ENCODE results near the gene FOXO6. TPM values are rescaled to one million over a fixed set of nuclear protein-coding genes. Genes with fewer than 3 reads are reported as not detected.
A peak's percentile ranks its signal among the peaks of the same experiment; 100 is the strongest.

Gene FOXO6
- total and polyA plus RNA-seq, 12 donors, result 0.22 to 7.0 (median 1.2) TPM; not detected in 1

GRCh38 chr1:41358131-41359021 is 2.9 kb upstream of the FOXO6 start:
- H3K27me3 ChIP-seq, result no peaks in the 10 kb centered on the region
- TF ChIP-seq CTCF (IDR thresholded peaks at IDR 0.05) (no peak), POLR2A (IDR thresholded peaks at IDR 0.05) (no peak)
- no peak overlapping the region for H3K27ac ChIP-seq
- no peak overlapping the region for H3K4me3 ChIP-seq
- DNase-seq, result peak in 3 of 7 donors; percentile 18 to 55 (median 18)
- intact Hi-C loops (cut with DNase I), result no loop called here
- WGBS, 4 donors, result 71 to 76% (median 73%) methylated on average over 19 to 25 of the region's 25 CpGs
- peaks cover 12 to 13% of the 10 kb centered on the region in 2 donors for H3K4me1 ChIP-seq (replicated peaks in 1 of 2)
- no peaks in the 10 kb centered on the region for H3K9me3 ChIP-seq (replicated peaks in 1 of 3)
- no peaks in the 10 kb centered on the region for H3K36me3 ChIP-seq (replicated peaks in 1 of 2)

- WGBS, 4 donors, result 78 to 88% (median 84%) methylated on average over 4 to 10 of the region's 10 CpGs
- H3K4me3 ChIP-seq, result no peak overlapping the region
- no peak for TF ChIP-seq POLR2A (IDR thresholded peaks at IDR 0.05)
- no peak for TF ChIP-seq CTCF (IDR thresholded peaks at IDR 0.05)
- H3K9me3 ChIP-seq (replicated peaks in 1 of 3), result no peaks in the 10 kb centered on the region
- intact Hi-C loops (cut with DNase I), result no loop called here
- DNase-seq, result peak in 6 of 7 donors; percentile 32 to 73 (median 56)
- peaks cover 12 to 13% of the 10 kb centered on the region in 2 donors for H3K4me1 ChIP-seq (replicated peaks in 1 of 2)
- no peak overlapping the region for H3K27ac ChIP-seq
- H3K36me3 ChIP-seq (replicated peaks in 1 of 2), result no peaks in the 10 kb centered on the region
- H3K27me3 ChIP-seq, result no peaks in the 10 kb centered on the region
Observed at GRCh38 chr1:41359211-41360073, 1.8 kb upstream of the FOXO6 start.

GRCh38 chr1:41360074-41360785 is 1.0 kb upstream of the FOXO6 start:
- Histone ChIP-seq H3K4me1 (replicated peaks in 1 of 2) (peaks cover 12 to 13% of the 10 kb centered on the region in 2 donors), H3K27me3 (no peaks in the 10 kb centered on the region), H3K36me3 (replicated peaks in 1 of 2) (no peaks in the 10 kb centered on the region), H3K4me3 (peak overlapping the region in 1 of 4 donors; percentile 79), H3K9me3 (replicated peaks in 1 of 3) (no peaks in the 10 kb centered on the region), H3K27ac (peak overlapping the region in 1 of 5 donors; percentile 34)
- intact Hi-C loops (cut with DNase I), result no loop called here
- 71 to 78% (median 73%) methylated on average over 9 to 12 of the region's 12 CpGs for WGBS, 4 donors
- TF ChIP-seq POLR2A (IDR thresholded peaks at IDR 0.05), result no peak
- TF ChIP-seq CTCF (IDR thresholded peaks at IDR 0.05), result no peak
- DNase-seq, result peak in 2 of 7 donors; percentile 20 to 55
